ENCODE measurements around the gene BCR. TPM values are rescaled to one million over a fixed set of nuclear protein-coding genes. Genes with fewer than 3 reads are reported as not detected.
A peak's percentile ranks its signal among the peaks of the same experiment; 100 is the strongest.

Gene BCR
- total RNA-seq, 1 experiment from 2014 or later, result 77.0 TPM

GRCh38 chr22:23169043-23169406 lies 11.3 kb upstream of the BCR start:
- Histone ChIP-seq H2BK20ac (ENCODE audit: low read depth, low read length, poor library complexity, severe bottlenecking) (no peak overlapping the region), H3K23ac (ENCODE audit: insufficient read length, low read depth, low read length) (no peak overlapping the region), H2BK120ac (ENCODE audit: low read depth, low read length, poor library complexity, severe bottlenecking) (no peak overlapping the region), H4K5ac (ENCODE audit: insufficient read length, low read depth, low read length) (no peak overlapping the region), H4K8ac (replicated peaks; ENCODE audit: insufficient read length, low read depth, low read length) (no peak overlapping the region), H3K27me3 (ENCODE audit: insufficient read depth, low read length) (no peaks in the 10 kb centered on the region), H2AK5ac (ENCODE audit: insufficient read length, low read length) (no peak overlapping the region), H3K23me2 (ENCODE audit: insufficient read length, low read depth, low read length, poor library complexity, severe bottlenecking) (no peaks in the 10 kb centered on the region), H3K9ac (ENCODE audit: extremely low read depth, insufficient read length, low read length) (no peak overlapping the region), H3T11ph (ENCODE audit: low read length) (no peak overlapping the region), H3K56ac (ENCODE audit: insufficient read length, low read depth, low read length) (no peak overlapping the region), H2BK15ac (ENCODE audit: low read depth, low read length) (no peak overlapping the region), H3K79me2 (ENCODE audit: insufficient read depth, low read length) (no peaks in the 10 kb centered on the region), H4K91ac (ENCODE audit: insufficient read length, low read depth, low read length) (no peak overlapping the region), H3K27ac (ENCODE audit: insufficient read length, low read depth, low read length) (no peak overlapping the region), H2BK5ac (ENCODE audit: insufficient read length, low read length) (no peak overlapping the region), H2BK12ac (ENCODE audit: insufficient read length, low read depth, low read length) (no peak overlapping the region), H3K14ac (ENCODE audit: insufficient read depth, low read length) (no peak overlapping the region), H3K4me2 (ENCODE audit: insufficient read depth, insufficient read length, low read length) (no peak overlapping the region), H3K18ac (ENCODE audit: insufficient read length, low read depth, low read length) (no peak overlapping the region), H3K79me1 (ENCODE audit: insufficient read depth, low read depth, low read length, poor library complexity, severe bottlenecking) (no peaks in the 10 kb centered on the region), H3K9me3 (ENCODE audit: control insufficient read depth, low read depth, low read length) (no peaks in the 10 kb centered on the region), H4K20me1 (ENCODE audit: control insufficient read depth, insufficient read depth, insufficient read length) (no peaks in the 10 kb centered on the region), H2AFZ (ENCODE audit: low read length) (no peak overlapping the region), H3K4ac (ENCODE audit: low read depth, low read length) (no peak overlapping the region), H3K4me1 (ENCODE audit: insufficient read depth, low read length) (no peaks in the 10 kb centered on the region; the same call in 1 of the 2 replicates)
- Mint-ChIP-seq H3K9me3 (peaks cover 0 to 4% of the 10 kb centered on the region in 2 experiments; a peak in 2 of 5 replicates), H3K4me1 (peaks cover 8 to 32% of the 10 kb centered on the region in 2 experiments), H3K27ac (peak overlapping the region in 1 of 3 experiments; percentile 17; a peak in 1 of 7 replicates), H3K27me3 (ENCODE audit: low read depth) (peaks cover 8% of the 10 kb centered on the region), H3K4me3 (no peak overlapping the region), H3K36me3 (ENCODE audit: insufficient read depth in 1 of 3, low read depth in 3 of 3) (peaks cover 0 to 2% (median 2%) of the 10 kb centered on the region in 3 experiments; a peak in 2 of 7 replicates)
- no CpG with 5 or more reads among the region's 4 CpGs for WGBS (ENCODE audit: extremely low coverage, insufficient read length, low lambda C conversion rate)
- no peak for TF ChIP-seq CTCF (conservative IDR thresholded peaks at IDR 0.05)
- DNase-seq, result no peak
